MM.1S (cell line): ENCODE results near the gene BCR.

Experiments
- DNase-seq: peaks from one replicate; pipeline ENCODE4 v3.0.0-alpha.2; 2015
- H2AFZ ChIP-seq: fragments of 300-600 bp; sonication (generic); 2 replicates; pipeline ENCODE4 v1.6.0; 2016; ENCODE audit warnings: antibody characterized with exemption, low read length
- H3F3A ChIP-seq: fragments of 300-600 bp; sonication (generic); 2 replicates; pipeline ENCODE4 v1.6.1; 2016; ENCODE audit warnings: mild to moderate bottlenecking, antibody characterized with exemption, low read length, moderate library complexity, mixed read lengths; ENCODE audit not compliant: insufficient read depth
- H3K27ac ChIP-seq: fragments of 300-600 bp; sonication (generic); 2 replicates; pipeline ENCODE4 v1.5.1; 2016; ENCODE audit warnings: mild to moderate bottlenecking, low read length
- H3K27me3 ChIP-seq: fragments of 300-600 bp; sonication (generic); replicated peaks from 2 replicates; pipeline ENCODE4 v1.6.0; 2016; ENCODE audit warnings: low read length; ENCODE audit not compliant: insufficient read depth
- H3K36me3 ChIP-seq: fragments of 300-600 bp; sonication (generic); replicated peaks from 2 replicates; pipeline ENCODE4 v1.6.1; 2016; ENCODE audit warnings: mild to moderate bottlenecking, low read length, mixed read lengths; ENCODE audit not compliant: insufficient read depth
- H3K4me1 ChIP-seq: fragments of 300-600 bp; sonication (generic); 2 replicates; pipeline ENCODE4 v1.6.1; 2016; ENCODE audit warnings: low read length, mixed read lengths
- H3K4me2 ChIP-seq: fragments of 300-600 bp; sonication (generic); 2 replicates; pipeline ENCODE4 v1.6.0; 2016; ENCODE audit warnings: low read depth, low read length
- H3K4me3 ChIP-seq: fragments of 300-600 bp; sonication (generic); 2 replicates; pipeline ENCODE4 v1.5.1; 2016; ENCODE audit warnings: low read length, mixed read lengths
- H3K79me2 ChIP-seq: fragments of 300-600 bp; sonication (generic); 2 replicates; pipeline ENCODE4 v1.6.1; 2016; ENCODE audit warnings: mixed run types, low read length, mixed read lengths
- H3K9ac ChIP-seq: fragments of 300-600 bp; sonication (generic); 2 replicates; pipeline ENCODE4 v1.6.1; 2016; ENCODE audit warnings: low read length, mixed read lengths
- H3K9me2 ChIP-seq: fragments of 300-600 bp; sonication (generic); replicated peaks from 2 replicates; pipeline ENCODE4 v1.6.1; 2016; ENCODE audit warnings: mild to moderate bottlenecking, low read length, mixed read lengths; ENCODE audit not compliant: insufficient read depth
- H3K9me3 ChIP-seq: fragments of 300-600 bp; sonication (generic); replicated peaks from 2 replicates; pipeline ENCODE4 v1.6.1; 2016; ENCODE audit warnings: mild to moderate bottlenecking, low read length, mixed read lengths; ENCODE audit not compliant: insufficient read depth
- H4K20me1 ChIP-seq: fragments of 300-600 bp; sonication (generic); 2 replicates; pipeline ENCODE4 v1.6.1; 2016; ENCODE audit warnings: mild to moderate bottlenecking, low read length, moderate library complexity, mixed read lengths; ENCODE audit not compliant: insufficient read depth
- CTCF ChIP-seq: fragments of 300-600 bp; sonication (generic); IDR thresholded peaks from 2 replicates; pipeline ENCODE4 v1.5.1; 2016; ENCODE audit warnings: antibody characterized with exemption, low read length, mixed read lengths
- EZH2 ChIP-seq: fragments of 300-600 bp; sonication (generic); optimal IDR thresholded peaks from 2 replicates; pipeline ENCODE3; 2017; ENCODE audit warnings: low read depth, mild to moderate bottlenecking, antibody characterized with exemption, low read length, mixed read lengths
- EZH2phosphoT487 ChIP-seq: fragments of 300-600 bp; sonication (generic); IDR thresholded peaks from 2 replicates; pipeline ENCODE4 v1.6.1; 2018; ENCODE audit warnings: antibody characterized with exemption, low read length

BCR gene

GRCh38 chr22:23239429-23239828, 59.1 kb downstream of the BCR start:
- H3K9ac ChIP-seq = no peak overlapping the region
- no peak overlapping the region for H3K4me3 ChIP-seq
- no peaks in the 10 kb centered on the region for H3K9me3 ChIP-seq
- H3F3A ChIP-seq = peaks cover 20% of the 10 kb centered on the region
- H4K20me1 ChIP-seq = peaks cover 84% of the 10 kb centered on the region
- no peak overlapping the region for H3K4me2 ChIP-seq
- TF ChIP-seq EZH2 = no peak
- no peak for TF ChIP-seq CTCF
- no peak for TF ChIP-seq EZH2phosphoT487
- no peaks in the 10 kb centered on the region for H3K36me3 ChIP-seq
- peaks cover 30% of the 10 kb centered on the region for H3K4me1 ChIP-seq
- no peaks in the 10 kb centered on the region for H3K27me3 ChIP-seq
- H3K9me2 ChIP-seq = no peaks in the 10 kb centered on the region
- no peak for DNase-seq
- no peak overlapping the region for H3K27ac ChIP-seq
- no peak overlapping the region for H2AFZ ChIP-seq
- H3K79me2 ChIP-seq = peaks cover 100% of the 10 kb centered on the region

- DNase-seq = no peak
- Histone ChIP-seq H2AFZ (no peak overlapping the region), H3K9me2 (no peaks in the 10 kb centered on the region), H3K4me3 (no peak overlapping the region), H3K4me2 (no peak overlapping the region), H3K9ac (no peak overlapping the region), H3F3A (peaks cover 18% of the 10 kb centered on the region), H4K20me1 (peaks cover 83% of the 10 kb centered on the region), H3K27me3 (no peaks in the 10 kb centered on the region), H3K27ac (no peak overlapping the region), H3K79me2 (peaks cover 100% of the 10 kb centered on the region), H3K36me3 (no peaks in the 10 kb centered on the region), H3K4me1 (peaks cover 24% of the 10 kb centered on the region), H3K9me3 (no peaks in the 10 kb centered on the region)
- no peak for TF ChIP-seq EZH2
- TF ChIP-seq CTCF = no peak; the same call in 1 of the 2 replicates
- no peak for TF ChIP-seq EZH2phosphoT487
Measured at GRCh38 chr22:23240639-23241389, 60.5 kb downstream of the BCR start.

- Histone ChIP-seq H3K36me3 (no peaks in the 10 kb centered on the region), H3K79me2 (peaks cover 100% of the 10 kb centered on the region), H3K4me3 (no peak overlapping the region), H3K4me2 (no peak overlapping the region), H3K27me3 (no peaks in the 10 kb centered on the region), H3K27ac (no peak overlapping the region), H2AFZ (no peak overlapping the region), H3F3A (peaks cover 10% of the 10 kb centered on the region), H3K9me3 (no peaks in the 10 kb centered on the region), H3K9ac (no peak overlapping the region), H3K4me1 (peaks cover 21% of the 10 kb centered on the region), H3K9me2 (no peaks in the 10 kb centered on the region), H4K20me1 (peaks cover 83% of the 10 kb centered on the region)
- DNase-seq = no peak
- TF ChIP-seq EZH2 (no peak), EZH2phosphoT487 (no peak), CTCF (no peak)
Measured at GRCh38 chr22:23241562-23242472, 61.5 kb downstream of the BCR start.
